Neutrophil (primary cell): Measurements from ENCODE around the gene TBC1D23.

Experiments used
- H3K27ac ChIP-seq: fragments of 200-600 bp; sonication (generic); 2 replicates; pipeline ENCODE4 v1.5.1; 2016; ENCODE audit warnings: mild to moderate bottlenecking, moderate library complexity
- H3K27me3 ChIP-seq: fragments of 200-600 bp; sonication (generic); 2 replicates; pipeline ENCODE4 v1.6.0; 2016; ENCODE audit warnings: mild to moderate bottlenecking
- H3K36me3 ChIP-seq: fragments of 200-600 bp; sonication (generic); 2 replicates; pipeline ENCODE4 v1.5.1; 2017
- H3K4me1 ChIP-seq, 2 experiments: fragments of 200-600 bp in 1 of 2; sonication (generic) in 1 of 2; 1 replicate in 1 of 2; 2 replicates in 1 of 2; pipeline versions ENCODE4 v1.5.1 to v1.6.1; 2013 to 2016; ENCODE audit warnings: low read depth in 1 of 2, low read length in 1 of 2, mild to moderate bottlenecking in 1 of 2, moderate library complexity in 1 of 2; ENCODE audit not compliant: control insufficient read depth in 1 of 2, insufficient read depth in 1 of 2
- H3K4me3 ChIP-seq, 2 experiments: fragments of 200-600 bp in 1 of 2; sonication (generic) in 1 of 2; 1 replicate in 1 of 2; 2 replicates in 1 of 2; pipeline ENCODE4 v1.5.1; 2013 to 2016; ENCODE audit warnings: low read depth in 1 of 2, low read length in 1 of 2, mild to moderate bottlenecking in 1 of 2, moderate library complexity in 1 of 2
- H3K9me3 ChIP-seq: fragments of 200-600 bp; sonication (generic); 2 replicates; pipeline ENCODE4 v1.5.1; 2016
- CTCF ChIP-seq: fragments of 200-600 bp; sonication (generic); IDR thresholded peaks from 2 replicates; pipeline ENCODE4 v1.5.1; 2016; ENCODE audit warnings: antibody characterized with exemption

TBC1D23 gene

DNA sequence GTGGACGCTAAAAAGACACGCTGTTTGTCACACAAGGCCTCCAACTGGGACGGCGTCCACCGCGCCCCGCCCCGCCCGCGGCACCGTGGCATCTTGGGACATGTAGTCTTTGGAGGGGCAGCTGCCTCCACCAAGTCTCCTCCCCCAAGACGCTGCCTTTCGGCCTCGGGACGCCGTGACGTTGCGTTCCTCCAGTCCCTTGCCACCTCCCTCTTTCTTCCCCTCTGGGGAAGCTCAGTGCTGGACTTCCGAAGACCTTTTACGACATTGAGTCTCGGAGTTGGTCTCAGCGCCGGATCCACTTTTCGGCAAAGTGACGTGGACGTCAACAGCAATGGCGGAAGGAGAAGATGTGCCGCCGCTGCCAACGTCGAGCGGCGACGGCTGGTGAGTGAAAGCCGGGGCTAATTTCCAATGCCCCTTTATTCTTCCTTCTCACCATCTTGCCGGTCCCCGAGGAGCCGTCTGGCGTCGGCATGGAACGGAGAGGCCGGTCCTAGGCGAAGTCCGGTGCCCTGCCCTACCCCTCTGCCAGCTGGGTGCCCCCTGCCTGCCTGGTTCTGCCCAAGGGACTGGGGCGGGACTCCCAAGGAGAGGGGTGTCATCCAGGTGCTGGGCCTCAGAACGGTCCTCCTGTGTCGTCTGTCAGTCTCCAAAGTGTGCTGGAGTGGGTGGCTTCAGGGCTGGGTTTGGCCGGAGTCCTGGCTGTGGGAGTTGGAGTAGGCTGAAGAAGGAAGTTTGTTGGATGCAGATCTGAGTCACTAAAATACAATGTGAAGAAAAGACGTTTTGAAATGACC lies at the start of gene TBC1D23:
Gene TBC1D23, plus strand, starts transcription at position 308 of the 800 bp plus-strand sequence. Its CDS starts 27 bp downstream, at position 335.
- Histone ChIP-seq H3K4me3 (peak within 1 kb of the TSS; percentile 90), H3K4me1 (peaks cover 16 to 21% of the 10 kb centered on the region in 2 experiments), H3K27ac (peak within 1 kb of the TSS; percentile 98), H3K36me3 (no peaks in the 10 kb centered on the region), H3K9me3 (no peaks in the 10 kb centered on the region), H3K27me3 (no peaks in the 10 kb centered on the region)
- TF ChIP-seq CTCF = peak; percentile 52

GRCh38 chr3:100213891-100214573 lies 46.8 kb upstream of the TBC1D23 start:
- Histone ChIP-seq H3K27me3 (no peaks in the 10 kb centered on the region), H3K36me3 (no peaks in the 10 kb centered on the region), H3K9me3 (no peaks in the 10 kb centered on the region), H3K4me3 (no peak overlapping the region), H3K27ac (no peak overlapping the region), H3K4me1 (no peaks in the 10 kb centered on the region)
- TF ChIP-seq CTCF = no peak

GRCh38 chr3:100214574-100214964 lies 46.2 kb upstream of the TBC1D23 start:
- H3K4me1 ChIP-seq = no peaks in the 10 kb centered on the region
- H3K27ac ChIP-seq = no peak overlapping the region
- TF ChIP-seq CTCF = no peak
- no peaks in the 10 kb centered on the region for H3K9me3 ChIP-seq
- no peaks in the 10 kb centered on the region for H3K27me3 ChIP-seq
- no peak overlapping the region for H3K4me3 ChIP-seq
- H3K36me3 ChIP-seq = no peaks in the 10 kb centered on the region

DNA sequence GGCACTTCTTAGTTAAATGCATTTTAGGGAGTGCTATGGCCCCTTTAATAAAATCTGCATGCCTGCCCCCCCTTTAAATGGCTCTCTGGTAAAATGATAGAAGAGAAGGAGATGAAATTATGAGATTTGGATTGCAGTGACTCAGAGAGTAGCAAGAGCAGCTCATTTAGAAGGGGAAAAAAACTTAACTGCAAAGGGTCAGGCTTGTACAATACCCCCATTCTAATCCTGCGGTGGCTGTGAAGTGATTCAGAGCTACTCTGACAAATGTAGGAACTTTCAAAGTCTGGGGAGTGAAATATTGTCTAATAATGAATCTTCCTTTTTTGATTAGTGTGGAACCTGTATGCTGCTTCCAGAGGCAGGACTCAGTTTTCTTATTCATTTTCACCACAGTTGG lies 44.1 kb upstream of the TBC1D23 start:
- Histone ChIP-seq H3K9me3 (no peaks in the 10 kb centered on the region), H3K27ac (no peak overlapping the region), H3K4me3 (no peak overlapping the region), H3K4me1 (no peaks in the 10 kb centered on the region), H3K36me3 (no peaks in the 10 kb centered on the region), H3K27me3 (no peaks in the 10 kb centered on the region)
- TF ChIP-seq CTCF = no peak

DNA sequence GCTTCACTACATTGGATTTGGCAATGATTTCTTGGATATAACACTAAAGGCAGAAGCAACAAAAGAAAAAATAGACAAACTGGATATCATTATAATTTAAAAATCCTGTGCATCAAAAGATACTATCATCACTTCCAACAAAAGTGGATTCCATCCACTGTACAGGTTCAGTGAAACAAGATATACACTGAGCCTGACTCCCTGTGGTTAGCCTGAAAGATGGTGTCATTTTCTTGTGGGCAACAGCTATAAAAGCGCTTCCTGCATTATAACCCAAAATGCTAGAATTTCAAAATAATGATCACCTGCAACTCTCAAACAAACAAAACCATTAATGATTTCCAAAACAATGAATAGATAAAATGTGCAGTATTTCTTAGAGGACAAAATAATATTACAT lies 39.6 kb upstream of the TBC1D23 start:
- H3K9me3 ChIP-seq = no peaks in the 10 kb centered on the region
- H3K27me3 ChIP-seq = no peaks in the 10 kb centered on the region
- H3K4me3 ChIP-seq = no peak overlapping the region
- no peak for TF ChIP-seq CTCF
- no peak overlapping the region for H3K27ac ChIP-seq
- no peaks in the 10 kb centered on the region for H3K4me1 ChIP-seq
- no peaks in the 10 kb centered on the region for H3K36me3 ChIP-seq
